ENCODE measurements around the gene ARHGAP6.

- TF ChIP-seq POLR2A (IDR thresholded peaks at IDR 0.05; ENCODE audit: borderline replicate concordance, extremely low read depth, insufficient read depth, insufficient read length) = no peak
- no peak for TF ChIP-seq ZBTB33 (IDR thresholded peaks at IDR 0.05; ENCODE audit: extremely low read depth, insufficient replicate concordance, low read length)
- TF ChIP-seq CTCF (IDR thresholded peaks at IDR 0.05 in 2 of 3, conservative IDR thresholded peaks at IDR 0.05 in 1 of 3; ENCODE audit: borderline replicate concordance in 1 of 3, insufficient read depth in 1 of 3, low read depth in 2 of 3, low read length in 2 of 3) = no peak
- TF ChIP-seq SIN3A (IDR thresholded peaks at IDR 0.05; ENCODE audit: low read depth) = no peak
- TF ChIP-seq EGR1 (IDR thresholded peaks at IDR 0.05; ENCODE audit: low read depth) = no peak
- TF ChIP-seq ZNF274 (IDR thresholded peaks at IDR 0.05; ENCODE audit: low read depth, low read length) = no peak
- TF ChIP-seq EZH2phosphoT487 (IDR thresholded peaks at IDR 0.05; ENCODE audit: borderline replicate concordance) = no peak
- TF ChIP-seq EZH2 (IDR thresholded peaks at IDR 0.05) = no peak
- TF ChIP-seq CBX3 (IDR thresholded peaks at IDR 0.05; ENCODE audit: low read depth) = no peak
- no peak for TF ChIP-seq SRF (IDR thresholded peaks at IDR 0.05; ENCODE audit: low read depth)
- no peak for TF ChIP-seq JUND (IDR thresholded peaks at IDR 0.05)
- no peak for TF ChIP-seq MAX (IDR thresholded peaks at IDR 0.05)
- no peak for TF ChIP-seq CEBPB (IDR thresholded peaks at IDR 0.05; ENCODE audit: low read depth)
- no peak for TF ChIP-seq REST (IDR thresholded peaks at IDR 0.05; ENCODE audit: low read depth)
Observed at GRCh38 chrX:11399489-11400094, 266.1 kb downstream of the ARHGAP6 start.

Data from HCT116 (cell line).